WI38 (cell line): Measurements from ENCODE around the gene TMX3.
A peak's percentile ranks its signal among the peaks of the same experiment; 100 is the strongest.

Experiments used
- H3K4me3 ChIP-seq: 2 replicates; pipeline ENCODE4 v1.5.1; 2011; ENCODE audit warnings: low read depth, mild to moderate bottlenecking, control low read depth, low read length
- TF ChIP-seq, protein P1 (sequence below): IDR thresholded peaks from 2 replicates; pipeline ENCODE4 v1.5.1; 2012; ENCODE audit warnings: low read depth, mild to moderate bottlenecking, control low read depth, low read length

TMX3 gene

DNA sequence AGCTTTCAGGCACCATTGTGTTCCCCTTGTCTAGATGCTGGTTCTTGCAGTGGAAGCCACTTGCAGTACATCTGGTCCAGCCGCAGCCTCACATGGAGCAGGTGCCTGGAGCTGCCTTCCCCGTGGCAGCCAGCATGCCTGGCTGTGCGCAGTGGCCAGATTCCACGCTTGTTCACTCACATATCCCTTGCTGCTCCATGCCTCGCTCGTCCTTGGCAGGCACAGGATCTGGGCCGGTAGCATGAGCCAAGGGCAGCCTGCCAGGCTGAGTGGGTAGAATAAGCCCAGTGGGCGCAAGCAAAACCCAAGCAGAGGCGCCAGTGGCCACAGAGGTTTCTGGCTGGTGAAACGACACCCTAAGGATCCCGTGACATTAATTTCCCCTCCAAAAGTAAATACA, 20.6 kb downstream of the TMX3 start:
- TF ChIP-seq, protein P1, sequence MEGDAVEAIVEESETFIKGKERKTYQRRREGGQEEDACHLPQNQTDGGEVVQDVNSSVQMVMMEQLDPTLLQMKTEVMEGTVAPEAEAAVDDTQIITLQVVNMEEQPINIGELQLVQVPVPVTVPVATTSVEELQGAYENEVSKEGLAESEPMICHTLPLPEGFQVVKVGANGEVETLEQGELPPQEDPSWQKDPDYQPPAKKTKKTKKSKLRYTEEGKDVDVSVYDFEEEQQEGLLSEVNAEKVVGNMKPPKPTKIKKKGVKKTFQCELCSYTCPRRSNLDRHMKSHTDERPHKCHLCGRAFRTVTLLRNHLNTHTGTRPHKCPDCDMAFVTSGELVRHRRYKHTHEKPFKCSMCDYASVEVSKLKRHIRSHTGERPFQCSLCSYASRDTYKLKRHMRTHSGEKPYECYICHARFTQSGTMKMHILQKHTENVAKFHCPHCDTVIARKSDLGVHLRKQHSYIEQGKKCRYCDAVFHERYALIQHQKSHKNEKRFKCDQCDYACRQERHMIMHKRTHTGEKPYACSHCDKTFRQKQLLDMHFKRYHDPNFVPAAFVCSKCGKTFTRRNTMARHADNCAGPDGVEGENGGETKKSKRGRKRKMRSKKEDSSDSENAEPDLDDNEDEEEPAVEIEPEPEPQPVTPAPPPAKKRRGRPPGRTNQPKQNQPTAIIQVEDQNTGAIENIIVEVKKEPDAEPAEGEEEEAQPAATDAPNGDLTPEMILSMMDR, result no peak
- no peak overlapping the region for H3K4me3 ChIP-seq

DNA sequence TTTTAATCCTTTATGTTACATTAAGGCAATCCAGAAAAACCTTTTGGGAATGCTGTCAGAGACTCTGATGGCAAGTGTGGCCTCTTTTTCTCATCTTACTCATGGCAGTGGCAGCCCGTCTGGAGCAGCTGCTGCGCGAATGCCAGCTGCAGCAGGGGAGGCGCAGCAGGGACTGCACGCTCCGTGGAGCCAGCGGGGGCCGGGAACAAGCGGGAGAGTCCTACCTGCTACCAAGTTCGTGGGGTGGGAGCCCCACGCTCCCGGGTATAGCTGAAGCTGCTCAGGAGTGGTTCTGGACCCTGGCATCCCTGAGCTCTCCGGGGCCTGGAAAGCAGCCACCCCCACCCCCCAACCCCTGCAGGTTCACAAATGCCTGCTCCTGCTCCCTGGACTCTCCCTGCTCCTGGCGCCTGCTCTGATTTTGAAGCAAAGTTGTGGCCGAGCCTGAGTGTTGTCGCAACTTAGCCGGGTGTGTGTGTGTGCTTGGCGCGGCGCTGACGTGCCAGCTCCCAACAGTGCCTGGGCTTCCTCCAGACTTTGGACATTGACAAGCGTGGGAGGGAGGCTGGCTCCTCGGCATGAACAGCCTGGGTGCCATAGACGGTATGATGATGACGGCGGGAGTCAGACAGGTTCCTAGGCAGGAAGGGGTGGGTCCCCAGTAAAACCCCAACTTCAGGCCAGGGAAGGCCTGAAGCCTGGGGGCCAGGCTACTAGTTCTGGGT, 21.7 kb downstream of the TMX3 start:
- H3K4me3 ChIP-seq, result no peak overlapping the region
- TF ChIP-seq, protein P1, result no peak

- TF ChIP-seq, protein P1, result no peak
- H3K4me3 ChIP-seq, result no peak overlapping the region
These were observed 35.4 kb downstream of the TMX3 start for GRCh38 chr18:68679528-68679927.

DNA sequence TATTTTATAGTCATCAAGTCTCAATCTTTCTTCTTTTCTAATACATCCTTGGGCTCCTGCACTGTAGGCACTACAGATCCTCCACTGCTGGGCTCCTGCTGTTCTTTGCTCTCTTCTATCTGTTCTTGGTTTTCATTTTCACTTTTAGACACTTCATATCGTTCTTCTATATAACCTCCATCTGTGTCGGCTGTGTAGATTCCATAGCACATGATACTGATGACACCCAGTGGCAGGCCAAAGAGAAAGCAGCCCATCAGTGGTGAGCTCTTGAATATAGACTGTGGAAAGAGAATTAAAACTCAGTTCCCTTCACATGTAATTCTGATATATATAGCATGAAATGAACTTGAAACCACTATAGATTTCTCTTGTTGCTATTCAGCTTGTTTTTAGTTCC, 38.0 kb downstream of the TMX3 start:
- no peak overlapping the region for H3K4me3 ChIP-seq
- TF ChIP-seq, protein P1, result peak; percentile 37; the same call in 1 of the 2 replicates

DNA sequence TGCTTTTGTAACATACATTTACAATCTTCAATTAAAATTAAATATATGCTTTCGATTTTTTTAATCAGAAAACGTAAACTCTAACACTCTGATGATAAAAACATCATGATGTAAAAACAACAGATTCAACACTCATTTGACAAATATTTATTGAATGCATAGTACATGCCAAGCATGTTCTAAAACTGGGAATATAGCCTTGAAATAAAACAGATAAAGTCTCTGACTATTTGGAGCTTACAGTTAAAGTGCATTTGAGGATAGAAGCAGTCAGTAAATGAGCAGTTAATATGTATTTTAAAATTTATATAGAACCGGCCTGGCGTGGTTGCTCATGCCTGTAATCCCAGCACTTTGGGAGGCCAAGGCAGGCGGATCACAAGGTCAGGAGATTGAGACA, 47.8 kb downstream of the TMX3 start:
- TF ChIP-seq, protein P1, result no peak
- no peak overlapping the region for H3K4me3 ChIP-seq

- TF ChIP-seq, protein P1, result no peak
- no peak overlapping the region for H3K4me3 ChIP-seq
These were observed 48.5 kb downstream of the TMX3 start for GRCh38 chr18:68666381-68666780.

- TF ChIP-seq, protein P1, result no peak
- H3K4me3 ChIP-seq, result no peak overlapping the region
These were observed 49.3 kb downstream of the TMX3 start for GRCh38 chr18:68665628-68666027.
